PC-9 (cell line): Measurements from ENCODE around the gene PTPRC. TPM values are rescaled to one million over a fixed set of nuclear protein-coding genes. Genes with fewer than 3 reads are reported as not detected.

Source experiments
- BruUV-seq: library from RNA; stranded (reverse); fragments of 400-500 nt; replicated peaks from 2 replicates; lab custom pipeline; 2021; lab: Mats Ljungman, UMichigan
- CTCF ChIA-PET: fragments of 300-600 bp; sonication (Branson Sonifier 250); formaldehyde crosslinking; loops from one replicate; lab custom pipeline; 2022; ENCODE audit warnings: antibody characterized with exemption; lab: Charles Lee
- POLR2A ChIA-PET: fragments of 300-600 bp; sonication (Branson Sonifier 250); formaldehyde crosslinking; loops from one replicate; lab custom pipeline; 2022; ENCODE audit warnings: antibody characterized with exemption; ENCODE audit not compliant: unreplicated experiment; lab: Charles Lee
- DNase-seq, 2 experiments: peaks; one replicate each; pipeline versions ENCODE4 v3.0.0 to v3.0.0-alpha.2; 2015 to 2022; ENCODE audit warnings: mixed read lengths in 1 of 2
- H2AFZ ChIP-seq: fragments of 200-600 bp; sonication (generic); 2 replicates; pipeline ENCODE4 v1.8.1; 2017; ENCODE audit warnings: antibody characterized with exemption
- H3F3A ChIP-seq: fragments of 200-600 bp; sonication (generic); 2 replicates; pipeline ENCODE4 v1.8.1; 2017; ENCODE audit warnings: antibody characterized with exemption, mild to moderate bottlenecking, low read depth; ENCODE audit not compliant: insufficient read depth
- H3K27ac ChIP-seq: fragments of 200-600 bp; sonication (generic); 2 replicates; pipeline ENCODE4 v1.6.1; 2016; ENCODE audit warnings: mixed run types
- H3K27me3 ChIP-seq: fragments of 200-600 bp; sonication (generic); 2 replicates; pipeline ENCODE4 v1.6.1; 2016; ENCODE audit warnings: low read depth, mixed run types; ENCODE audit not compliant: insufficient read depth
- H3K36me3 ChIP-seq: fragments of 200-600 bp; sonication (generic); 2 replicates; pipeline ENCODE4 v1.6.1; 2016; ENCODE audit warnings: low read depth, mixed run types
- H3K4me1 ChIP-seq: fragments of 200-600 bp; sonication (generic); replicated peaks from 2 replicates; pipeline ENCODE4 v1.6.1; 2016; ENCODE audit warnings: mixed run types; ENCODE audit not compliant: insufficient read depth
- H3K4me2 ChIP-seq: fragments of 200-600 bp; sonication (generic); 2 replicates; pipeline ENCODE4 v1.6.1; 2017; ENCODE audit warnings: mixed run types
- H3K4me3 ChIP-seq: fragments of 200-600 bp; sonication (generic); 2 replicates; pipeline ENCODE4 v1.6.1; 2016; ENCODE audit warnings: mixed run types
- H3K79me2 ChIP-seq: fragments of 200-600 bp; sonication (generic); 2 replicates; pipeline ENCODE4 v1.6.1; 2017; ENCODE audit warnings: low read depth, mixed run types
- H3K9me2 ChIP-seq: fragments of 200-600 bp; sonication (generic); 2 replicates; pipeline ENCODE4 v1.8.1; 2017; ENCODE audit warnings: mild to moderate bottlenecking; ENCODE audit not compliant: insufficient read depth
- H3K9me3 ChIP-seq: fragments of 200-600 bp; sonication (generic); 2 replicates; pipeline ENCODE4 v1.8.1; 2016; ENCODE audit warnings: low read depth; ENCODE audit not compliant: insufficient read depth
- H4K20me1 ChIP-seq: fragments of 200-600 bp; sonication (generic); 2 replicates; pipeline ENCODE4 v1.8.1; 2017; ENCODE audit not compliant: insufficient read depth
- EZH2 ChIP-seq: fragments of 200-600 bp; sonication (generic); IDR thresholded peaks from 2 replicates; pipeline ENCODE4 v1.8.0; 2017; ENCODE audit warnings: antibody characterized with exemption, low read depth
- intact Hi-C: fragments of 100-400 bp; cut with micrococcal nuclease; formaldehyde crosslinking; loops from one replicate; pipeline ENCODE4 v1.10.0; 2022; ENCODE audit not compliant: unreplicated experiment
- total RNA-seq: library from RNA; stranded (reverse); gene quantifications from 2 replicates; pipeline ENCODE4 v1.2.3, GENCODE V29; 2021
- TF ChIP-seq, protein P1 (sequence below): fragments of 200-600 bp; sonication (generic); conservative IDR thresholded peaks from 2 replicates; pipeline ENCODE4 v1.6.1; 2017; ENCODE audit warnings: mixed run types, antibody characterized with exemption, mild to moderate bottlenecking, moderate library complexity

PTPRC gene
- total RNA-seq, 1 experiment from 2014 or later = 0.79 TPM

DNA sequence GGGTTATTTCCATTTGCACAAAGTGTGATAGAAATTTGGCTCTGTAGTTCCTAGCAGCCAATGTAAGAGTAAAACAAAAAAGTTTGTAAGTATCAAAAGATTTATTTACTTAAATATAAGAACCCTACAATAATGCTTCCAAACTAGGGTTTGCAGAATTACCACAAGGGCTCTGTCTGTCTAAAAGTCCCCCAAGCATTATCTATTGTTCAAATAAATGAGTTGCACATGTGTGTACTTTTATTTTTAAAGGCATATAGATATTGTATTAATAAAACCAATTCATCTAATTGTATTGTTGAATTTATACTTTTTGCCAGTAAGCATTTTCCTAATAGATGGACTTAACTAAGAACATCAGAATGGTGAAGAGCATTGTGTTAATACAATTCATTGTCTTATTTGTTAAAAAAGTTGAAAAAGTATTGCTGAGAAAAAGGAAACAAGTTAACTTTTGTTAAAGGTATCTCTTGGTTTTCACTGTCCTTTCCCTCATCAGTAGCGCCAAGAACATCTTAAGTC, 863 bp upstream of the PTPRC start:
- Histone ChIP-seq H3K27ac (no peak overlapping the region), H3K4me3 (no peak overlapping the region), H3K4me2 (no peak overlapping the region), H3K79me2 (no peaks in the 10 kb centered on the region), H4K20me1 (no peaks in the 10 kb centered on the region), H2AFZ (no peak overlapping the region), H3K36me3 (no peaks in the 10 kb centered on the region), H3K9me3 (no peaks in the 10 kb centered on the region), H3F3A (no peaks in the 10 kb centered on the region; the same call in 1 of the 2 replicates), H3K9me2 (no peaks in the 10 kb centered on the region; the same call in 1 of the 2 replicates), H3K27me3 (no peaks in the 10 kb centered on the region), H3K4me1 (0 out of 2 replicates have a peak, but pooled peaks cover 5% of the 10 kb centered on the region)
- no peak for DNase-seq
- ChIA-PET POLR2A (no interaction called here), CTCF (no interaction called here)
- intact Hi-C loops = no loop called here
- TF ChIP-seq, protein P1, sequence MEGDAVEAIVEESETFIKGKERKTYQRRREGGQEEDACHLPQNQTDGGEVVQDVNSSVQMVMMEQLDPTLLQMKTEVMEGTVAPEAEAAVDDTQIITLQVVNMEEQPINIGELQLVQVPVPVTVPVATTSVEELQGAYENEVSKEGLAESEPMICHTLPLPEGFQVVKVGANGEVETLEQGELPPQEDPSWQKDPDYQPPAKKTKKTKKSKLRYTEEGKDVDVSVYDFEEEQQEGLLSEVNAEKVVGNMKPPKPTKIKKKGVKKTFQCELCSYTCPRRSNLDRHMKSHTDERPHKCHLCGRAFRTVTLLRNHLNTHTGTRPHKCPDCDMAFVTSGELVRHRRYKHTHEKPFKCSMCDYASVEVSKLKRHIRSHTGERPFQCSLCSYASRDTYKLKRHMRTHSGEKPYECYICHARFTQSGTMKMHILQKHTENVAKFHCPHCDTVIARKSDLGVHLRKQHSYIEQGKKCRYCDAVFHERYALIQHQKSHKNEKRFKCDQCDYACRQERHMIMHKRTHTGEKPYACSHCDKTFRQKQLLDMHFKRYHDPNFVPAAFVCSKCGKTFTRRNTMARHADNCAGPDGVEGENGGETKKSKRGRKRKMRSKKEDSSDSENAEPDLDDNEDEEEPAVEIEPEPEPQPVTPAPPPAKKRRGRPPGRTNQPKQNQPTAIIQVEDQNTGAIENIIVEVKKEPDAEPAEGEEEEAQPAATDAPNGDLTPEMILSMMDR = no peak
- TF ChIP-seq EZH2 = no peak
- BruUV-seq = no TSS peak

DNA sequence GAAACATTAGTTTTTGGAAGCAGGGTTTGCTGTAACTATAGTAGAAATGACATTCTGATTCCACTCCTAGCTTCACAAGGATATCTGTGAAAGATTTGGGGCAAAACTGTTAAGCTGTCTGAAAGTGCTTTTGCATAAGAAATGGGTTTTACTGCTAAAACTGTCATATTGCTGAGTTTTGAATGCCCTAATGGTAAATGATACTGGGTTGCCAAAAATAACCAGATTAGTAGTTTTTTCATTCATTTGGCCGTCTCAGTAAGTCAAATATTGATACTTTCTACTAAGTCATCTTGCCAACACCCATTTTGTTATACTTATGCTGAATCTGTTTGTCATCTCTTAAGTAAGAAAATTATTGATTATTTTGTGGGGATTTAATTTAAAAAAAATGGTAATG, 399 bp upstream of the PTPRC start:
- BruUV-seq = no TSS peak
- Histone ChIP-seq H3K36me3 (no peaks in the 10 kb centered on the region), H3K79me2 (no peaks in the 10 kb centered on the region), H3K4me1 (0 out of 2 replicates have a peak, but pooled peaks cover 5% of the 10 kb centered on the region), H4K20me1 (no peaks in the 10 kb centered on the region), H2AFZ (no peak overlapping the region), H3K27me3 (no peaks in the 10 kb centered on the region), H3K27ac (no peak overlapping the region), H3K4me3 (no peak overlapping the region), H3K4me2 (no peak overlapping the region), H3F3A (no peaks in the 10 kb centered on the region; the same call in 1 of the 2 replicates), H3K9me2 (no peaks in the 10 kb centered on the region; the same call in 1 of the 2 replicates), H3K9me3 (no peaks in the 10 kb centered on the region)
- DNase-seq = no peak
- POLR2A ChIA-PET = no interaction called here
- intact Hi-C loops = no loop called here
- no peak for TF ChIP-seq EZH2
- TF ChIP-seq, protein P1 = no peak
- CTCF ChIA-PET = no interaction called here

DNA sequence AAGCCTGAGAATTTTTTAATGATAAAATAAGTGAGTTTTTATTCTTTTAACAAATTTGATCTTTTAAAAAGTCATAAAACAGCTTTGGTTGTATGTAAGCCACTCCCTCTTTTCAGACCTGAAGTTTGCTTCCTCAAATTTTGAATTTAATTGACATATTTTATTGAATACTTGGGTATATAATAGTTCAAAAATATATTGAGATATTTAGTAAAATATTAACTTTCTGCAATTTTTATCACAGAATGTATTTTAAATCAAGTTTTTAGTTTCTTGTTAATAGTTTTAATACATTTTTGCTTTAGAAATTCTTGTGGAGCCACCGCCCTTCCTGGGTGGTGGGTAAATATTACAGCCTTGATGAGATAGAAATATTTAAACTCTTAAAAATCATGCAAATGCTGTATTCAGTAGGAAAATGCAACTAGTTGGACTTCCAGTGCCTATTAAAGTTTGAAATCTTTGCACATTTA, 867 bp downstream of the PTPRC start:
- H2AFZ ChIP-seq = no peak overlapping the region
- H3K4me3 ChIP-seq = no peak overlapping the region
- TF ChIP-seq EZH2 = no peak
- TF ChIP-seq, protein P1 = no peak
- no peaks in the 10 kb centered on the region for H4K20me1 ChIP-seq
- H3K4me2 ChIP-seq = no peak overlapping the region
- H3F3A ChIP-seq = no peaks in the 10 kb centered on the region; the same call in 1 of the 2 replicates
- no peaks in the 10 kb centered on the region for H3K9me3 ChIP-seq
- no peaks in the 10 kb centered on the region; the same call in 1 of the 2 replicates for H3K9me2 ChIP-seq
- POLR2A ChIA-PET = no interaction called here
- CTCF ChIA-PET = no interaction called here
- no peak overlapping the region for H3K27ac ChIP-seq
- BruUV-seq = no TSS peak
- 0 out of 2 replicates have a peak, but pooled peaks cover 5% of the 10 kb centered on the region for H3K4me1 ChIP-seq
- H3K27me3 ChIP-seq = no peaks in the 10 kb centered on the region
- no peaks in the 10 kb centered on the region for H3K36me3 ChIP-seq
- H3K79me2 ChIP-seq = no peaks in the 10 kb centered on the region
- no peak for DNase-seq
- intact Hi-C loops = no loop called here
